ENCODE results near the gene SLC11A2. TPM values are rescaled to one million over a fixed set of nuclear protein-coding genes. Genes with fewer than 3 reads are reported as not detected.
A peak's percentile ranks its signal among the peaks of the same experiment; 100 is the strongest.

The SLC11A2 gene
- total and polyA plus RNA-seq, 2 of the 13 experiments (the other 11 are each of a cell fraction or from before 2014, with no cell fraction given): 71.7 to 77.0 TPM

GRCh38 chr12:51025836-51026638, at the start of gene SLC11A2 (continued):
- TF ChIP-seq ERF (CRISPR knock-in tag; IDR thresholded peaks at IDR 0.05) (peak; percentile 86), U2AF2 (IDR thresholded peaks at IDR 0.05; ENCODE audit: low read depth, low read length) (0 out of 2 replicates have a peak, but pooled peaks have one; percentile 19), SMYD3 (CRISPR knock-in tag; IDR thresholded peaks at IDR 0.05) (peak; percentile 91), ZBTB43 (CRISPR knock-in tag; conservative IDR thresholded peaks at IDR 0.05) (peak; percentile 85), MAFK (conservative IDR thresholded peaks at IDR 0.05 in 1 of 2, IDR thresholded peaks at IDR 0.05 in 1 of 2; ENCODE audit: low read length in 2 of 2) (no peak), PHF8 (CRISPR knock-in tag; IDR thresholded peaks at IDR 0.05) (peak; percentile 89), RBM22 (optimal IDR thresholded peaks at IDR 0.05; ENCODE audit: low read length) (no peak), ZNF737 (CRISPR knock-in tag; IDR thresholded peaks at IDR 0.05; ENCODE audit: borderline replicate concordance) (0 out of 2 replicates have a peak, but pooled peaks have one; percentile 64), PCBP2 (optimal IDR thresholded peaks at IDR 0.05; ENCODE audit: low read depth, low read length, poor library complexity, severe bottlenecking) (no peak), POLR2AphosphoS5 (IDR thresholded peaks at IDR 0.05; ENCODE audit: low read depth, low read length) (peak; percentile 70), FOSL1 (CRISPR knock-in tag; IDR thresholded peaks at IDR 0.05; ENCODE audit: borderline replicate concordance) (no peak), ZBTB49 (CRISPR knock-in tag; IDR thresholded peaks at IDR 0.05; ENCODE audit: borderline replicate concordance) (no peak), ZNF382 (CRISPR knock-in tag; IDR thresholded peaks at IDR 0.05; ENCODE audit: borderline replicate concordance) (no peak), ZBTB33 (CRISPR knock-in tag; IDR thresholded peaks at IDR 0.05) (no peak), CAMTA2 (CRISPR knock-in tag; IDR thresholded peaks at IDR 0.05; ENCODE audit: borderline replicate concordance) (peak; percentile 84; the same call in 1 of the 2 replicates), ZNF160 (CRISPR knock-in tag; IDR thresholded peaks at IDR 0.05) (peak; percentile 89), TMF1 (CRISPR knock-in tag; IDR thresholded peaks at IDR 0.05; ENCODE audit: low read depth) (peak; percentile 82), IKZF5 (CRISPR knock-in tag; IDR thresholded peaks at IDR 0.05) (peak; percentile 41; the same call in 1 of the 2 replicates), CHD2 (IDR thresholded peaks at IDR 0.05; ENCODE audit: low read depth, low read length) (0 out of 2 replicates have a peak, but pooled peaks have one; percentile 18), REXO4 (CRISPR knock-in tag; IDR thresholded peaks at IDR 0.05; ENCODE audit: borderline replicate concordance) (peak; percentile 93), SRSF1 (optimal IDR thresholded peaks at IDR 0.05; ENCODE audit: low read depth, low read length) (no peak), TARDBP (CRISPR knock-in tag; IDR thresholded peaks at IDR 0.05) (peak; percentile 95), HDAC1 (CRISPR knock-in tag; IDR thresholded peaks at IDR 0.05) (peak; percentile 76)

All from HepG2 (cell line).